Endothelial cell (in vitro differentiated cells): Measurements from ENCODE around the gene TLL2. TPM values are rescaled to one million over a fixed set of nuclear protein-coding genes. Genes with fewer than 3 reads are reported as not detected.
A peak's percentile ranks its signal among the peaks of the same experiment; 100 is the strongest.

ENCODE experiments used
- DNase-seq: peaks from one replicate; pipeline ENCODE4 v3.0.0; 2021; ENCODE audit warnings: low spot score
- H3K27ac Mint-ChIP-seq: one replicate; pipeline ENCODE4 v1.8.0; 2021; ENCODE audit warnings: mixed read lengths, inconsistent platforms; ENCODE audit not compliant: unreplicated experiment
- H3K27me3 Mint-ChIP-seq: one replicate; pipeline ENCODE4 v1.8.0; 2021; ENCODE audit warnings: mild to moderate bottlenecking, moderate library complexity, mixed read lengths, inconsistent platforms; ENCODE audit not compliant: unreplicated experiment
- H3K36me3 Mint-ChIP-seq: one replicate; pipeline ENCODE4 v1.8.0; 2021; ENCODE audit warnings: mild to moderate bottlenecking, low read depth, mixed read lengths, inconsistent platforms; ENCODE audit not compliant: unreplicated experiment
- H3K4me1 Mint-ChIP-seq: one replicate; pipeline ENCODE4 v1.8.0; 2021; ENCODE audit warnings: mild to moderate bottlenecking, mixed read lengths, inconsistent platforms; ENCODE audit not compliant: unreplicated experiment
- H3K4me3 Mint-ChIP-seq: one replicate; pipeline ENCODE4 v1.8.0; 2021; ENCODE audit warnings: mild to moderate bottlenecking, mixed read lengths, inconsistent platforms; ENCODE audit not compliant: unreplicated experiment
- H3K9me3 Mint-ChIP-seq: one replicate; pipeline ENCODE4 v1.8.0; 2021; ENCODE audit warnings: mixed read lengths, inconsistent platforms; ENCODE audit not compliant: unreplicated experiment
- total RNA-seq: library from RNA; stranded (reverse); fragmentation: NEBNext Ultra II Directional; extraction: Animal tissue kit (Norgen Biotek cat#: 25700); gene quantifications from one replicate; pipeline ENCODE4 v1.2.1, GENCODE V29; 2021; ENCODE audit not compliant: unreplicated experiment
- TF ChIP-seq, protein P1 (sequence below): fragments of 200-600 bp; sonication (generic); IDR thresholded peaks from one replicate; pipeline ENCODE4 v1.5.0; 2021; ENCODE audit warnings: antibody characterized with exemption; ENCODE audit not compliant: unreplicated experiment

Gene TLL2
- total RNA-seq, 1 donor from 2014 or later, result 0.41 TPM

DNA sequence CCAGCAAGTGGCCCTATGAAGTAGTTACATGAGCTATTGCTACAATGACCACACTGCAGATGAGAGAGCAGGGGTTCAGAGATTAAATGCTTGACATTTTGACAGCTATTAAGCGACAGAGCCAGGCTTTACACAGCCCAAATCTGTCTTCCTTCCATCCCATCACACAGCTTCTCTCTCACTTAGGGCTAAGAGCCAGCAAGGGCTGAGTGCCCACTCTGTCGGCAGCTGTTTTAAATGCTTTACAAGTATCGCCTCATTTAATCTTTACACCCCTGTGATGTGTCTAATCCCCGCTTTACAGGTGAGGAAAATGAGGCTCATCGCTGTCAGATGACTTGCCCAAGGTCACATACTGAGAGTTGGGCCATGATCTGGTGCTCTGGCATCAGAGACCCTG is 139.7 kb downstream of the TLL2 start:
- Mint-ChIP-seq H3K36me3 (no peaks in the 10 kb centered on the region), H3K27me3 (peaks cover 12% of the 10 kb centered on the region), H3K27ac (no peak overlapping the region), H3K9me3 (no peaks in the 10 kb centered on the region), H3K4me1 (peaks cover 3% of the 10 kb centered on the region), H3K4me3 (peak overlapping the region; percentile 53)
- TF ChIP-seq, protein P1, sequence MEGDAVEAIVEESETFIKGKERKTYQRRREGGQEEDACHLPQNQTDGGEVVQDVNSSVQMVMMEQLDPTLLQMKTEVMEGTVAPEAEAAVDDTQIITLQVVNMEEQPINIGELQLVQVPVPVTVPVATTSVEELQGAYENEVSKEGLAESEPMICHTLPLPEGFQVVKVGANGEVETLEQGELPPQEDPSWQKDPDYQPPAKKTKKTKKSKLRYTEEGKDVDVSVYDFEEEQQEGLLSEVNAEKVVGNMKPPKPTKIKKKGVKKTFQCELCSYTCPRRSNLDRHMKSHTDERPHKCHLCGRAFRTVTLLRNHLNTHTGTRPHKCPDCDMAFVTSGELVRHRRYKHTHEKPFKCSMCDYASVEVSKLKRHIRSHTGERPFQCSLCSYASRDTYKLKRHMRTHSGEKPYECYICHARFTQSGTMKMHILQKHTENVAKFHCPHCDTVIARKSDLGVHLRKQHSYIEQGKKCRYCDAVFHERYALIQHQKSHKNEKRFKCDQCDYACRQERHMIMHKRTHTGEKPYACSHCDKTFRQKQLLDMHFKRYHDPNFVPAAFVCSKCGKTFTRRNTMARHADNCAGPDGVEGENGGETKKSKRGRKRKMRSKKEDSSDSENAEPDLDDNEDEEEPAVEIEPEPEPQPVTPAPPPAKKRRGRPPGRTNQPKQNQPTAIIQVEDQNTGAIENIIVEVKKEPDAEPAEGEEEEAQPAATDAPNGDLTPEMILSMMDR, result no peak
- no peak for DNase-seq

DNA sequence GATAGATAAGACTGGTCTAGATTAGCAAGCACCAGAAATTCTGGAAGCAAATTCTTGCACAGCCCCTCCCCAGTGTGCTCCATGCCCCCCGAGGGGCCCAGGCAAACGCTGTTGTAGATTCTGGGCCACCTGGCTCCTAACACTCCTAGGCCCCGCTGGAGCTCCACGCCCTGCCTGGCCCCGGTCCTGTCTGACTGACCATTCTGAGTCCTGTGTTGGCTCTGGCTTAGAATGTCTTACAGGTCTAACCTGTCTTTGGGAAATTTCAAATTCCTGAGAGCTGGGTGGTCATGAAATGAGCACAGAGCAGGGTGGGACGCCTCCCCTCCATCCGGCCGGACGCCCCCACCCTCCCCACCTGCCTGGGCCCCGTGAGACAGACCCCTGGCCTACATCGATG is 142.4 kb downstream of the TLL2 start:
- Mint-ChIP-seq H3K36me3 (no peaks in the 10 kb centered on the region), H3K9me3 (no peaks in the 10 kb centered on the region), H3K27ac (no peak overlapping the region), H3K27me3 (peaks cover 11% of the 10 kb centered on the region), H3K4me1 (peaks cover 3% of the 10 kb centered on the region), H3K4me3 (no peak overlapping the region)
- DNase-seq, result no peak
- TF ChIP-seq, protein P1, result no peak

DNA sequence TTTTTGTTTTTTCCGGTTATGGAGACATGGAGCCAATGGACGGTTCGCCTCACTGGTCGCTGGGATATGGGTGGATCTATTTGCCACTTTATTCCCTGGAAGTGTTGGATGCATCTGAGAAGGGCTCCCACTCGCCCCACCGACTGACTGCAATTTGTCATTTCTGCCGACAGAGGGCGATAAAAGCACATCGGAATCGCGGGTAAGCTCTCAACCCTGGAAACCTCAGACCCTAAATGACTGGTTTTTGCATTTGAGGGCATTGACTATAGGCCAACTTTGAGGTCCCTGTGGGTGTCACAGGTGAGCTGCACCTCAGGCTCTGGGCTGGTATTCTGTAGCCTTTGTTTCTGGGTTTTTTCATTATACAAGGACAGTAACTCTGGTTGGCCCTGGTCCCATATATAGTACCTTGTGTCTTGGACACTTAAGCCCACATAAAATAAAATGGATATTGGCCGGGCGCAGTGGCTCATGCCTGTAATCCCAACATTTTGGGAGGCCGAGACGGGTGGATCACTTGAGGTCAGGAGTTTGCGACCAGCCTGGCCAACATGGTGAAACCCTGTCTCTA is 143.1 kb downstream of the TLL2 start:
- H3K27me3 Mint-ChIP-seq, result peaks cover 11% of the 10 kb centered on the region
- H3K9me3 Mint-ChIP-seq, result no peaks in the 10 kb centered on the region
- peaks cover under 1% of the 10 kb centered on the region for H3K4me1 Mint-ChIP-seq
- no peak overlapping the region for H3K27ac Mint-ChIP-seq
- no peaks in the 10 kb centered on the region for H3K36me3 Mint-ChIP-seq
- H3K4me3 Mint-ChIP-seq, result no peak overlapping the region
- TF ChIP-seq, protein P1, result peak; percentile 90
- peak; percentile 67 for DNase-seq

DNA sequence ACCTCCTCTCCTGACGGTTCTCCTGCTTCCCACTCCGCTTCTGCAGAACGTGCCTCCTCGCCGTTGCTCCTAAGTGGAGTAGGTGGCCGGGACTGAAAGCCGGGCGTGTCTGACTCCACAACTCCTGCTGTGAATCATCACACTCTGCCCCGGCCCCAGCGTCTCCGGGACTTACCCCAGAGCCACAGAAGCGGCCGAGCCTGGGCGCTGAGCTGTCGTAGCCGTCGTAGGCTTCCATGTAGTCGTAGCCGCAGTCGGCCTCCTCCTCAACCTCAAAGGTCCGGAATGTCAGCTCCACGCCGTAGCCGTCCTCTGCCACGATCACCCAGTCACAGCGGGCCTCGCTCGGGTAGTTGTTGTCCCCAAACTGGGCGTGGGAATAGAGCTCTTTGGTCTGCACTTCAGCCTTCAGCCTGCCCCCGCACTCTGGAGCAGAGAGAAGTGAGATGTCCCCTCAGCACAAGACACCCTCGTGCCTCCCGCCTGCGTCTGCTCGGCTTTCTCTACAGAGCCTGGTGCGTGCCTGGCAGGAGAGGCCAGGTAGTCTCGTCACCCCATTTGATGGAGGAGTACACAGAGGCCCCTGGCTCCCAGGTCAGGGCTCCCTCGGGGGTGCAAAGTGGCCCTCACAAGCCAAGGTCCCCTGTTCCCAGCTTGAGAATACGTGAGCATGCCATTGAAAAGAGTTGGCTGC is 143.7 kb downstream of the TLL2 start:
- H3K36me3 Mint-ChIP-seq, result no peaks in the 10 kb centered on the region
- no peak overlapping the region for H3K27ac Mint-ChIP-seq
- TF ChIP-seq, protein P1, result no peak
- H3K27me3 Mint-ChIP-seq, result peaks cover 11% of the 10 kb centered on the region
- no peaks in the 10 kb centered on the region for H3K9me3 Mint-ChIP-seq
- no peak overlapping the region for H3K4me3 Mint-ChIP-seq
- H3K4me1 Mint-ChIP-seq, result no peaks in the 10 kb centered on the region
- no peak for DNase-seq

DNA sequence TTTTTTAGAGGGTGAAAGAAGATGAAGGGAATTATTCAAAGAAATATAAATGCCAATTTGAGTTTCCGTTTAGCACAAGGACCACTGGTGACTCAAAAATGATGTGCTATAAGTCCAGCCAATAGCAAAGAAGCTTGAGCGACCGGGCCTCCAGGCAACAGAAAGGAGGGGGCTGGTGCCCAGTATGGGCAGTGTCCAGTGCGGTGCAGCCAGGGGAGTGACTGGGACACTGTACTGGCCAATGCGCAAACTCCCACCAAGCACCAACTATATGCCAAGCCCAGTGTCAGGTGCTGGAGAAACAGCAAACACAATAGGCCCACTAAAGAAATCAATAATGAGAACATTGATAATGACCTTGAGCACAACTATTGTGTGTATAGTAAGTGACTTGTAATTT is 144.8 kb downstream of the TLL2 start:
- Mint-ChIP-seq H3K27me3 (peaks cover 6% of the 10 kb centered on the region), H3K27ac (no peak overlapping the region), H3K36me3 (no peaks in the 10 kb centered on the region), H3K9me3 (no peaks in the 10 kb centered on the region), H3K4me3 (no peak overlapping the region), H3K4me1 (no peaks in the 10 kb centered on the region)
- TF ChIP-seq, protein P1, result no peak
- DNase-seq, result no peak
